HepG2 (cell line): Measurements from ENCODE around the gene SP7. TPM values are rescaled to one million over a fixed set of nuclear protein-coding genes. Genes with fewer than 3 reads are reported as not detected.

Source experiments
- GMEB1 ChIP-seq: sonication (generic); formaldehyde crosslinking; IDR thresholded peaks from 2 replicates; pipeline ENCODE4 v1.5.1; 2020; ENCODE audit warnings: missing genetic modification reagents, mild to moderate bottlenecking, borderline replicate concordance
- IKZF5 ChIP-seq: IDR thresholded peaks from 2 replicates; pipeline ENCODE4 v1.6.1; 2018; ENCODE audit warnings: missing genetic modification reagents, mild to moderate bottlenecking, missing compliant biosample characterization
- JDP2 ChIP-seq: sonication (generic); formaldehyde crosslinking; IDR thresholded peaks from 2 replicates; pipeline ENCODE4 v1.8.1; 2022; ENCODE audit warnings: missing genetic modification reagents, borderline replicate concordance
- KLF16 ChIP-seq, 2 experiments: sonication (generic) in 1 of 2; formaldehyde crosslinking in 1 of 2; IDR thresholded peaks; 2 replicates each; pipeline versions ENCODE4 v1.6.1 to v1.8.0; 2016 to 2023; ENCODE audit warnings: missing genetic modification reagents in 2 of 2, missing compliant biosample characterization in 1 of 2
- MTA1 ChIP-seq: sonication (generic); formaldehyde crosslinking; IDR thresholded peaks from 2 replicates; pipeline ENCODE4 v1.4.0; 2020; ENCODE audit warnings: missing genetic modification reagents, mild to moderate bottlenecking, borderline replicate concordance
- NRL ChIP-seq: sonication (generic); formaldehyde crosslinking; IDR thresholded peaks from 2 replicates; pipeline ENCODE4 v1.5.0; 2020; ENCODE audit warnings: missing genetic modification reagents, mild to moderate bottlenecking, moderate library complexity, borderline replicate concordance
- RBM39 ChIP-seq: fragments of 200-400 bp; formaldehyde crosslinking; IDR thresholded peaks from one replicate; pipeline ENCODE4 v1.6.1; 2018; ENCODE audit warnings: antibody characterized with exemption, mild to moderate bottlenecking, low read depth, low read length; ENCODE audit not compliant: poor library complexity, severe bottlenecking
- U2AF2 ChIP-seq: fragments of 200-400 bp; formaldehyde crosslinking; IDR thresholded peaks from 2 replicates; pipeline ENCODE4 v1.6.1; 2017; ENCODE audit warnings: low read depth, mild to moderate bottlenecking, low read length
- ZBTB34 ChIP-seq: sonication (generic); formaldehyde crosslinking; IDR thresholded peaks from 2 replicates; pipeline ENCODE4 v1.8.0; 2022; ENCODE audit warnings: mild to moderate bottlenecking, missing genetic modification reagents
- ZBTB46 ChIP-seq: sonication (generic); formaldehyde crosslinking; IDR thresholded peaks from 2 replicates; pipeline ENCODE4 v1.4.0; 2020; ENCODE audit warnings: mild to moderate bottlenecking, missing genetic modification reagents, borderline replicate concordance
- ZBTB7A ChIP-seq: sonication (generic); formaldehyde crosslinking; IDR thresholded peaks from 2 replicates; pipeline ENCODE4 v1.8.0; 2022; ENCODE audit warnings: mild to moderate bottlenecking, missing genetic modification reagents
- ZFP41 ChIP-seq: sonication (generic); formaldehyde crosslinking; IDR thresholded peaks from 2 replicates; pipeline ENCODE4 v1.4.0; 2020; ENCODE audit warnings: mild to moderate bottlenecking, missing genetic modification reagents, borderline replicate concordance
- ZNF333 ChIP-seq: sonication (generic); formaldehyde crosslinking; IDR thresholded peaks from 2 replicates; pipeline ENCODE4 v1.4.0; 2020; ENCODE audit warnings: mild to moderate bottlenecking, missing genetic modification reagents, borderline replicate concordance
- ZNF572 ChIP-seq: sonication (generic); formaldehyde crosslinking; IDR thresholded peaks from 2 replicates; pipeline ENCODE4 v1.5.1; 2020; ENCODE audit warnings: mild to moderate bottlenecking, missing genetic modification reagents
- ZNF589 ChIP-seq: sonication (generic); formaldehyde crosslinking; conservative IDR thresholded peaks from 2 replicates; pipeline ENCODE4 v1.8.0; 2022; ENCODE audit warnings: mild to moderate bottlenecking, moderate library complexity, missing genetic modification reagents
- ZNF597 ChIP-seq: sonication (generic); formaldehyde crosslinking; IDR thresholded peaks from 2 replicates; pipeline ENCODE4 v1.5.0; 2020; ENCODE audit warnings: missing genetic modification reagents
- ZNF629 ChIP-seq: sonication (generic); formaldehyde crosslinking; conservative IDR thresholded peaks from 2 replicates; pipeline ENCODE4 v1.5.0; 2020; ENCODE audit warnings: missing genetic modification reagents
- ZNF770 ChIP-seq: sonication (generic); formaldehyde crosslinking; IDR thresholded peaks from 2 replicates; pipeline ENCODE4 v1.5.0; 2020; ENCODE audit warnings: mild to moderate bottlenecking, missing genetic modification reagents
- polyA plus RNA-seq, 8 experiments: library from polyadenylated mRNA; depleted of rRNA in 3 of 8; stranded (reverse) in 7 of 8; unstranded in 1 of 8; fragments of >200 nt; fragmentation: Illumina TruSeq in 4 of 8; extraction: Trizol in 4 of 8; gene quantifications; 2 replicates each; pipeline versions ENCODE4 v1.2.1 to v1.2.3, GENCODE V29; 2011 to 2016; ENCODE audit warnings: low read depth in 4 of 8, missing spikeins in 1 of 8, mixed read lengths in 1 of 8; ENCODE audit not compliant: insufficient read depth in 1 of 8
- total RNA-seq, 5 experiments: library from RNA; depleted of rRNA; stranded (reverse); fragments of >200 nt; fragmentation: Illumina TruSeq; extraction: Trizol; gene quantifications; 2 replicates each; pipeline ENCODE4 v1.2.3, GENCODE V29; 2016; ENCODE audit warnings: low read depth in 1 of 5

Gene SP7
- total and polyA plus RNA-seq, 2 of the 13 experiments (the other 11 are each of a cell fraction or from before 2014, with no cell fraction given): not detected

GRCh38 chr12:53324779-53325510, 11.2 kb downstream of the SP7 start (continued):
- TF ChIP-seq GMEB1 (CRISPR knock-in tag) (peak; percentile 82), ZNF629 (CRISPR knock-in tag) (no peak), U2AF2 (no peak), JDP2 (CRISPR knock-in tag) (no peak), ZNF589 (CRISPR knock-in tag) (no peak), NRL (peak; percentile 47; the same call in 1 of the 2 replicates), ZNF333 (peak; percentile 89), ZNF597 (no peak), ZBTB7A (peak; percentile 36; the same call in 1 of the 2 replicates), IKZF5 (peak; percentile 71), ZNF770 (peak; percentile 41; the same call in 1 of the 2 replicates), MTA1 (CRISPR knock-in tag) (peak; percentile 25; the same call in 1 of the 2 replicates), RBM39 (peak; percentile 48), ZBTB34 (peak; percentile 63; the same call in 1 of the 2 replicates), ZNF572 (CRISPR knock-in tag) (no peak), KLF16 (CRISPR knock-in tag; IDR thresholded peaks at IDR 0.05) (peak in 1 of 2 experiments; percentile 76; a peak in 1 of 4 replicates), ZFP41 (peak; percentile 34; the same call in 1 of the 2 replicates), ZBTB46 (no peak)
